Stimulated activated naive B cell treated with anti-CD40 and anti-IgM and Interleukin-4, amounts not matched to agents 10 μg/mL and 1 μg/mL and 100 μg/mL, for 72 hours (primary cell): ENCODE measurements around the gene TDG.
A peak's percentile ranks its signal among the peaks of the same experiment; 100 is the strongest.

Experiments used
- ATAC-seq, 2 donors: fragments of 150-1000 bp; cut with Tn5 transposase; replicated peaks; 2 replicates each; pipeline ENCODE4 v1.10.0; 2021; ENCODE audit warnings: moderate library complexity in 1 of 2
- DNase-seq: peaks from one replicate; pipeline ENCODE4 v3.0.0; 2021
- H3K27ac Mint-ChIP-seq: one replicate; pipeline ENCODE4 v1.8.0; 2022; ENCODE audit warnings: mild to moderate bottlenecking, mixed read lengths
- H3K27me3 Mint-ChIP-seq, 2 donors: one replicate each; pipeline ENCODE4 v1.8.0; 2022; ENCODE audit warnings: mixed read lengths in 2 of 2
- H3K36me3 Mint-ChIP-seq, 2 donors: one replicate each; pipeline ENCODE4 v1.8.0; 2022; ENCODE audit warnings: mixed read lengths in 2 of 2, mild to moderate bottlenecking in 1 of 2
- H3K4me1 Mint-ChIP-seq, 2 donors: one replicate each; pipeline ENCODE4 v1.8.0; 2022; ENCODE audit warnings: mixed read lengths in 2 of 2, mild to moderate bottlenecking in 1 of 2
- H3K4me3 Mint-ChIP-seq, 2 donors: one replicate each; pipeline ENCODE4 v1.8.0; 2022; ENCODE audit warnings: mild to moderate bottlenecking in 2 of 2, mixed read lengths in 2 of 2, moderate library complexity in 1 of 2
- H3K9me3 Mint-ChIP-seq, 2 donors: one replicate each; pipeline ENCODE4 v1.8.0; 2022; ENCODE audit warnings: mixed read lengths in 2 of 2, mild to moderate bottlenecking in 1 of 2

TDG gene

DNA sequence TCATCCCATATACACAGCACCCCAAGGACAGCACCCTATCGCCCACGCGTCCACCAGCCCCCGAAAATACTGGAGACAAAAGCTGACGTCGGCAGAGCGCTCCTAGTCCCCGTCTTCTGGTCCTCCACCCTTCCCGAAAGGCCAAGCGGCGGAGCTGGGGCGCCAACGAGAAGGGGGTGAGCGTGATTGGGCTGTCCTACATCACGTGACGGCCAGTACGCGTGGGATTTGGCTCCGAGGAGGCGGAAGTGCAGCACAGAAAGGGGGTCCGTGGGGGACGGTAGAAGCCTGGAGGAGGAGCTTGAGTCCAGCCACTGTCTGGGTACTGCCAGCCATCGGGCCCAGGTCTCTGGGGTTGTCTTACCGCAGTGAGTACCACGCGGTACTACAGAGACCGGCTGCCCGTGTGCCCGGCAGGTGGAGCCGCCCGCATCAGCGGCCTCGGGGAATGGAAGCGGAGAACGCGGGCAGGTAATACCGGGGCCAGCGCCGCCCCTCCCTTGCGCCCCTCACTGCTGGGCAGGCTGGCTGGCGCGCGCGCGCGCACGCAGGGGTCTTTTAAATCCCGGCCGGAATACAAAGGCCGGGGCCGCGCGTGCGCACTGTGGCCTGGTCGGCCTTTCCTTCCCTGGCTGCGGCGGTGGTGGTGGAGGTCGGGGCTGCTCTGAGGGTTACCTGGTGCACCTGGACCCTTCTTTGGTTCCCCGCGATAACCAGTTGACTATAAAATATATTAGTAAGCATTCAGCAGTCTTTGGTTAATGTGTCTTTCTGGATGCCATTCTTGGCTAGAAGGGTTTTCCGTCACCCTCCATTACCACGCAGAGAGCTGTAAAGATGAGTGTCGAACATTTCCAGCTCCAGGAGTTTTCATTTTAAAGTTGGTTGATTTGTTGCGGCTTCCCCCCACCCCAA lies at the start of gene TDG:
Gene TDG, plus strand, starts transcription at position 283 of the 915 bp plus-strand sequence. Its CDS starts 166 bp downstream, at position 449.
- Mint-ChIP-seq H3K4me3 (peak within 1 kb of the TSS; percentile 93 to 98), H3K36me3 (peaks cover 9 to 29% of the 10 kb centered on the region in 2 donors), H3K27me3 (no peaks in the 10 kb centered on the region), H3K9me3 (no peaks in the 10 kb centered on the region), H3K4me1 (peaks cover 24 to 41% of the 10 kb centered on the region in 2 donors), H3K27ac (peak within 1 kb of the TSS; percentile 99)
- ATAC-seq (peak; percentile 96 to 97), DNase-seq (peak; percentile 98)

DNA sequence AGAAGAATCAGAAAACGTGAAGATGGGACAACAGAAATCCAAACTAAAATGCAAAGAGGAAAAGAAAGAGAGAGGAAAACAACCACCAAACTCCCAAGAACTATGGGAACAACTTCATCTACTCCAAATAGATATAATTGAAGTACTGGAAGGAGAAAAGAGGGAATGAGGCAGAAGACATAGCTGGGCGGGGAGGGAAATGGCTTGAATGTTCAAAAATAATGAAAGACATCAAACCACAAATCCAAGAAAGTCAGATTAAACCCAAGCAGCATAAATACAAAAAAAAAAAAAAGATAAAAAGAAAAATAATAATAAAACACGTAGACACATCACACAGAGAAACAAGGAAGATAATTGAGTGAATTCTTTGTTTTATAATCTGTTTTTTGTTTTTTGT lies 47.8 kb upstream of the TDG start:
- no peak for DNase-seq
- Mint-ChIP-seq H3K4me1 (no peaks in the 10 kb centered on the region), H3K9me3 (peaks cover 3 to 5% of the 10 kb centered on the region in 2 donors), H3K36me3 (peaks cover 8 to 16% of the 10 kb centered on the region in 2 donors), H3K27me3 (no peaks in the 10 kb centered on the region), H3K4me3 (no peak overlapping the region), H3K27ac (no peak overlapping the region)
- ATAC-seq = no peak

DNA sequence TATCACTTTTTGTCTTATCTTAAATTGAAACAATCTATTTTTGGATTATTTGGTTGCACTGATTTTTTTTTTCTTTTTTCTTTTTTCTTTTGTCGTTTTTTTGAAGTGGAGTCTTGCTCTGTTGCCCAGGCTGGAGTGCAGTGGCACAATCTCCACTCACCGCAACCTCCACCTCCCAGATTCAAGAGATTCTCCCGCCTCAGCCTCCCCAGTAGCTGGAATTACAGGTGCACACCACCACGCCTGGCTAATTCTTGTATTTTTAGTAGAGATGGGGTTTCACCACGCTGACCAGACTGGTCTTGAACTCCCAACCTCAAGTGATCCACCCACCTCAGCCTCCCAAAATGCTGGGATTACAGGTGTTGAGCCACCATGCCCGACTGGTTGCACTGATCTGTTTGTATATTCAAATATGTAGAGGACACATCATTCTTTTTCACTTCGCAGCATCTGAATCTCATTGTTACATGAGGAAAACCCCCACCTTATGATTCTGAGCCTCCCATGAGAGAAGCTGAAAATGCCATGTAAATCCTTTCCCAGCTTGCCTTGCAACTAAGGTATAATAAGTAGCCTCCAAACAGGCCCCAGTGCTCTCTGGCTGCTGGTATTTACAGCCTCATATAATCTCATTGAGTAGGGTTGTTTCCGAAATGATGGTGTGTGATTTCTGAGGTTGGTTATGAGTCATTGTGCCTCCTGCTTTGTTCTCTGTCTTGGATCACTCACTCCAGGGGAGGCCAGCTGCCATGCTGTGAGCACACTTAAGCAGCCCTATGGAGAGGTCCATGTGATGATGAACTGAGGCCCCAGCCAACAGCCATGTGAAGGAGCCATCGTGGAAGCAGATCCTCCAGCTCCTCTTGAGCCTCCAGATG lies 40.7 kb upstream of the TDG start:
- Mint-ChIP-seq H3K27me3 (no peaks in the 10 kb centered on the region), H3K4me1 (peaks cover 21 to 40% of the 10 kb centered on the region in 2 donors), H3K9me3 (peaks cover 4 to 7% of the 10 kb centered on the region in 2 donors), H3K36me3 (peaks cover 14 to 19% of the 10 kb centered on the region in 2 donors), H3K4me3 (peak overlapping the region; percentile 80 to 81), H3K27ac (peak overlapping the region; percentile 98)
- ATAC-seq (peak; percentile 56 to 61), DNase-seq (peak; percentile 80)

DNA sequence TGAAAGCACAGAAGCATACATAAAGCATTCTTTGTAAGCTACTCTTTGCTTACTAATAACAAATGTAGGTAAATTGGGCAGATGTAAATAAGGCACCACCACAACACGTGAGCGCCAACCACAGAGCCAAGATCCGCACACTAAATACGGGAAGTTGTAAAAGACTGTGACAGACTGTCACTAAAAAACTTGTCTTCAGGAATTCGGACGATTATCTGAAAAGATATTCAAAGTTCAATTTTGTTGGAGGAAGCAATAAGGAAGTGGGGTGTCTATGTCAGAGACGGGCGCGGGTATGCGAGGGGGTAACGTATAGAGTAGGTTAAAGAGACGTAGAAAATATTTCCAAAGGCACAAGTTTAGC lies 37.0 kb upstream of the TDG start:
- H3K27me3 Mint-ChIP-seq = no peaks in the 10 kb centered on the region
- peak overlapping the region; percentile 98 for H3K27ac Mint-ChIP-seq
- peak overlapping the region; percentile 86 to 92 for H3K4me3 Mint-ChIP-seq
- H3K4me1 Mint-ChIP-seq = peaks cover 32 to 58% of the 10 kb centered on the region in 2 donors
- DNase-seq (peak; percentile 72), ATAC-seq (peak; percentile 17 to 28)
- H3K9me3 Mint-ChIP-seq = peaks cover 4 to 7% of the 10 kb centered on the region in 2 donors
- H3K36me3 Mint-ChIP-seq = peaks cover 37 to 46% of the 10 kb centered on the region in 2 donors

DNA sequence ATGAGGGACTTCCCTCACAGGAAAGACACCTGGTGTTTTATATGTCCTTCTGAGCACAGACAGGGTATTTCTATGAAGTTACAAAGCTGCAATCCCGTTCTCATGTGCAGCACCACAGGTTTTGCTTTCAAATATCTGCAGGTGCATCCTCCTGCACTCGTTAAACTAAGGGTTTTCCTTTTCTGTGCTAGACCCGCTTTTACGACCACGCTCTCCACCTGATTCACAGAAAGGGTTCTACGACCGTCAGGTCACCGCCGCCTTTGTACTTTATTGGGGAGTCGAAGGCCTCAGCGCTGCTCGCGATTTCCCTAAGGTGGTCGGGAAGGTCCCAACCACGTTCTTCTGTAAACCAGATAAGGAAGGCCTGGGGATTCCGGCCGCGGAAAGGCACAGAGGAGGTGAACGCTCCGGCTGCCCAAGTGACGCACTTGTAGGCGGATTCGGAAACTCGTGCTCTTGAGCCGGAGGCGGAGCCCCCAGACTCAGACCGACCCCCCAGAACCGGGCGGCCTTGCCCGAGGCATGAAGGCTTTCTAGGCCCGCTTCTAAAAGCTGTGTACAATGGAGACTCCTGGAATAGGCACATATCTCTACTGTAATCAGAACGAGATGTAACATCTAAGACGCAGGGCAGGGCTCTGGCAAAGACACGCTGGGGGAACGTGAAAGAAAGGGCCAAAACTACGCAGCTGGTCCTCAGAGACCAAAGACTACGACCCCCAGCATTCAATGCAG lies 36.5 kb upstream of the TDG start:
- ATAC-seq (peak; percentile 30 to 34), DNase-seq (peak; percentile 84)
- H3K27ac Mint-ChIP-seq = peak overlapping the region; percentile 98
- no peaks in the 10 kb centered on the region for H3K27me3 Mint-ChIP-seq
- peaks cover 4 to 7% of the 10 kb centered on the region in 2 donors for H3K9me3 Mint-ChIP-seq
- peaks cover 39 to 48% of the 10 kb centered on the region in 2 donors for H3K36me3 Mint-ChIP-seq
- H3K4me3 Mint-ChIP-seq = peak overlapping the region; percentile 86 to 92
- H3K4me1 Mint-ChIP-seq = peaks cover 30 to 55% of the 10 kb centered on the region in 2 donors

DNA sequence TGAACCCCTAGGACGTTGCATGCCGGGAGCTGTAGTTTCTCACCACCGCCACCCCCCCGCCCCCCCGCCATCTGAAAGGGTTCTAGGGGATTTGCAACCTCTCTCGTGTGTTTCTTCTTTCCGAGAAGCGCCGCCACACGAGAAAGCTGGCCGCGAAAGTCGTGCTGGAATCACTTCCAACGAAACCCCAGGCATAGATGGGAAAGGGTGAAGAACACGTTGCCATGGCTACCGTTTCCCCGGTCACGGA lies 36.0 kb upstream of the TDG start:
- Mint-ChIP-seq H3K27ac (peak overlapping the region; percentile 98), H3K27me3 (no peaks in the 10 kb centered on the region), H3K4me3 (peak overlapping the region; percentile 86 to 92), H3K36me3 (peaks cover 41 to 50% of the 10 kb centered on the region in 2 donors), H3K4me1 (peaks cover 32 to 55% of the 10 kb centered on the region in 2 donors), H3K9me3 (peaks cover 4 to 6% of the 10 kb centered on the region in 2 donors)
- ATAC-seq (no peak), DNase-seq (no peak)

DNA sequence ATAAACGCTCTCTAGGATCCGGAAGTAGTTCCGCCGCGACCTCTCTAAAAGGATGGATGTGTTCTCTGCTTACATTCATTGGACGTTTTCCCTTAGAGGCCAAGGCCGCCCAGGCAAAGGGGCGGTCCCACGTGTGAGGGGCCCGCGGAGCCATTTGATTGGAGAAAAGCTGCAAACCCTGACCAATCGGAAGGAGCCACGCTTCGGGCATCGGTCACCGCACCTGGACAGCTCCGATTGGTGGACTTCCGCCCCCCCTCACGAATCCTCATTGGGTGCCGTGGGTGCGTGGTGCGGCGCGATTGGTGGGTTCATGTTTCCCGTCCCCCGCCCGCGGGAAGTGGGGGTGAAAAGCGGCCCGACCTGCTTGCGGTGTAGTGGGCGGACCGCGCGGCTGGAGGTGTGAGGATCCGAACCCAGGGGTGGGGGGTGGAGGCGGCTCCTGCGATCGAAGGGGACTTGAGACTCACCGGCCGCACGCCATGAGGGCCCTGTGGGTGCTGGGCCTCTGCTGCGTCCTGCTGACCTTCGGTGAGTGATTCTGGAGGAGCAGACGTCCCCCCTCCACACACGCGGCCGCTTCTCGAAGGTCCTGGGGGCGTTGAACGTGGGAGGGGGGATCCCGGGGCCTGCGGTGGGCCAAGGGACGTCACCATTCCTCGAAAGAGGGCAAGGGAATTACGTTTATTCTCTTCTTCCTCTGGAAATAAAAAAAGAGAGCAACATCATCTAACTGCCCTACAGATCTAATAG lies 35.5 kb upstream of the TDG start, which contains the start of gene HSP90B1:
Gene HSP90B1, plus strand, starts transcription at position 377 of the 753 bp plus-strand sequence. Its CDS starts 106 bp downstream, at position 483.
- H3K4me1 Mint-ChIP-seq = peaks cover 32 to 55% of the 10 kb centered on the region in 2 donors

DNA sequence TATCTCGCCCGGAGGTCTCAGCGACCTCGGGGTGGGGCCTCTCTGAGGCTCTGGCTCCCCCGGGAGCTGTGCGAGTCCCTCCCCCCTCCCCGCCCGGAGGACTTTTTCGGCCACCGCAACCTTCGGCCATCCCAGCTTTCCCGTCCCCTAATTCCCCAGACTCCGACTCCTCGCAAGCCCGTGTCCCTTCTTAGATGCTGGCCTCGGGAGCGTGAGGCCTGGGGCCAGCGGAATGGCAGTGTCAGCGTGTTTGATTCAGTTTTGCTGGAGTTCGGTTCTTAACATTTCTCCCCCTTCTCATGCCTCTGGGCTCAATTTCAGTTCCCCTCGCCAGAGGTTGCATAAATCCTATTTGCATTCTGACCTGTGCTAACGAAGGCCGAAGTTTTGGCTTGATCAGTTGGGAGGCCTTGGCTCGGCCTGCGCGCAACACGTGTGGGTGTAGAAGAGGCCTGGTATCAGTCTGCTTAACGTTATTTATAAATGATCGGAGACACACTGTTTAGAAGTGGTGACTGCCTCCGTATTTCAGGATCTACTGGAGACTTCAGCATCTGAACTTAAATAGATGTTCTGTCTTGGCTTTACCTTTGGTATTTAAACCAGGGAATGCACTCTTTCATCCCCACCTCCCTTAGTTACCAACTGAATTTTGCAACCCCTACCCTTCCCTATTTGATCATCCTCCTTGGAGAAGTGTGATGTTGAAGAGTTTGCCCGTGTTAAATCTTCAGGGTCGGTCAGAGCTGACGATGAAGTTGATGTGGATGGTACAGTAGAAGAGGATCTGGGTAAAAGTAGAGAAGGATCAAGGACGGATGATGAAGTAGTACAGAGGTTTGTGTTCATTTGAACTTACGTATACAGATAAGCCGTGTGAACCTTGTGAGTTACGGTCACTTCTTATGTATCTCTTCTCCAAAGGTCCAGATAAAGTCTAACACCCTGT lies 34.6 kb upstream of the TDG start:
- peaks cover 35 to 58% of the 10 kb centered on the region in 2 donors for H3K4me1 Mint-ChIP-seq
- DNase-seq = peak; percentile 39
- peaks cover 0 to 4% of the 10 kb centered on the region in 2 donors for H3K9me3 Mint-ChIP-seq
- ATAC-seq = peak; percentile 2 to 4
- peak overlapping the region; percentile 98 for H3K27ac Mint-ChIP-seq
- H3K36me3 Mint-ChIP-seq = peaks cover 43 to 54% of the 10 kb centered on the region in 2 donors
- H3K27me3 Mint-ChIP-seq = no peaks in the 10 kb centered on the region
- H3K4me3 Mint-ChIP-seq = peak overlapping the region; percentile 86 to 92

More for the DNA sequence above, 35.5 kb upstream of the TDG start, which contains the start of gene HSP90B1:
- DNase-seq = peak; percentile 100
- Mint-ChIP-seq H3K27me3 (no peaks in the 10 kb centered on the region), H3K27ac (peak within 1 kb of the TSS; percentile 98), H3K9me3 (peaks cover 0 to 4% of the 10 kb centered on the region in 2 donors), H3K4me3 (peak within 1 kb of the TSS; percentile 86 to 92), H3K36me3 (peaks cover 41 to 50% of the 10 kb centered on the region in 2 donors)
- ATAC-seq = peak; percentile 57 to 62

DNA sequence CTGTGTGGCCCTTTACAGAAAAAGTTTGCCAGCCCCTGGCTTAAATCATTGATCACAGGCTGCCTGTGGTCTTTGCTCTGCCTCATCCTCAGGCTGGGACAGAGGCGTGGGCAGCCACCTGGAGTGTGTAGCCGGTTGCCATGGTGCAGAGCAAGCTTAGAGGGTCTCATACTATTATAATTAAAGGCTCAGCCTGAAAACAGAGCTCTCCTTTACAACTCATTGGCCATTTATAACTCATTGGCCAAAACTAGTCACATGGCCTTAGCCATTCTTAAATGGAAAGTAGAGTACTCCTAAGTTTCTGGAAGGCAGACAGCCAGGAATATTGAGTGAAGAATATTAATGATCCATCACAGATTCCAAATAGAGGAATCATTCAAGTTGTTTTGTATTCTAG lies 32.4 kb upstream of the TDG start:
- ATAC-seq = no peak
- no peak overlapping the region for H3K4me3 Mint-ChIP-seq
- peaks cover 45 to 56% of the 10 kb centered on the region in 2 donors for H3K36me3 Mint-ChIP-seq
- peaks cover 30 to 51% of the 10 kb centered on the region in 2 donors for H3K4me1 Mint-ChIP-seq
- no peaks in the 10 kb centered on the region for H3K27me3 Mint-ChIP-seq
- H3K9me3 Mint-ChIP-seq = no peaks in the 10 kb centered on the region
- no peak overlapping the region for H3K27ac Mint-ChIP-seq
- DNase-seq = no peak

DNA sequence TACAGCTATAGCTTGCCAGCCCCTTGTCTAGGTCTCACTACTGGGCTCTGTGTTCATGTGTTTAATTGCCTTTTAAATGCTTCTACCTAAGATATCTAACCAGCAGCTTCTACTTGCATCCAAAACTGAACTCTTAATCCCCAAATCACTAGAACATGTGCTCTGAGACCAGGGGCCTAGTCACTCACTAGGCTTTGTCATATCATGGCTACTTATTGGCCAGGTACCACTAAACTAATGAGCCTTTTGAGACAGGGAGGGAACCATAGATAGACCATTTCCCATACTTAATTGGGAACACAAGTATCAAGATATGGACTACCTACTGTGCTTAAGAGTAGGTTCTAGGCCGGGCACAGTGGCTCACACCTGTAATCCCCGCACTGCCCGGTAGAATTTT lies 29.0 kb upstream of the TDG start:
- no peak for DNase-seq
- Mint-ChIP-seq H3K9me3 (no peaks in the 10 kb centered on the region), H3K36me3 (peaks cover 41 to 53% of the 10 kb centered on the region in 2 donors), H3K27ac (no peak overlapping the region), H3K27me3 (no peaks in the 10 kb centered on the region), H3K4me3 (no peak overlapping the region), H3K4me1 (peaks cover 23 to 44% of the 10 kb centered on the region in 2 donors)
- no peak for ATAC-seq

DNA sequence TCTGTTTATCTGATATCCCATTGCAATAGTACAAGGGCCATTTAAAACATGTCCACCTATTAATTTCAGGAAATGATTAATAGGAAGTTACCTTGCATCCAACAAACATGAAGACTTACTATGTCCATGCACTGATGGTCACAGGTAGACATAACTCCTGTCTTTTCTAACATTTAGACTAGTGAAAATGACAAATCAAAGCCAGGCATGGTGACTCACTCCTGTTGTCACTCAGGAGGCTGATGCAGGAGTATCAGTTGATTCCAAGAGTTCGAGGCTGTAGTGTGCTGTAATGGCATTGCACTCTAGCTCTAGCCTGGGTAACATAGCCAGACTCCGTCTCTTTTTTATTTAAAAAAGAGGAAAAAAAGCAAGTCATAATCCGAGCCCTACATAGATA lies 20.7 kb upstream of the TDG start:
- Mint-ChIP-seq H3K27me3 (no peaks in the 10 kb centered on the region), H3K27ac (peak overlapping the region; percentile 20), H3K9me3 (no peaks in the 10 kb centered on the region), H3K36me3 (peaks cover 45 to 62% of the 10 kb centered on the region in 2 donors), H3K4me3 (no peak overlapping the region), H3K4me1 (peaks cover 9 to 41% of the 10 kb centered on the region in 2 donors)
- ATAC-seq (no peak), DNase-seq (no peak)

DNA sequence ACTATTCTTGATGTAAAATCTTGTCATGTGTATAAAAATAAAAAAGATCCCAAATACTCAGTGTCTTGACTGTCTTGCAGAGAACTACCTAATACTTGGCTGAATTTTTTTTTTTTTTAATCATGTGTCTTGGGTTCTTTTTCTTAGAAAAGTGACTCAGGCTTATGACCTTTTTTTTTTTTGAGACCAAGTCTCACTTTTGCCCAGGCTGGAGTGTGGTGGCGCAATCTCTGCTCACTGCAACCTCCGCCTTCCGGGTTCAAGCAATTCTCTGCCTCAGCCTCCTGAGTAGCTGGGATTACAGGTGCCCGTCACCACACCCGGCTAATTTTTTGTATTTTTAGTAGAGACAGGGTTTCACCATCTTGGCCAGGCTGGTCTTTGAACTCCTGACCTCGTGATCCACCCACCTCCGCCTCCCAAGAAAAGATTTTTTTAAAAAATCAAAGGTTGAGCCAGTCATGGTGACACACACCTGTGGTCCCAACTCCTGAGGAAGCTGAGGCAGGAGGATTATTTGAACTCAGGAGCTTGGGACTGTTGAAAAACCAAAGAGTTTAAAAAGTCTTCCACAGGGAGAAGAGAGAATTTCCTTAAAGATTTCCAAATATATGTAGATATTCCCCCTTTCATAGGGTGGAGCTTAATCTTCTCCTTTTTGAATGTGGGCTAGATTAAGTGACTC lies 17.7 kb upstream of the TDG start:
- no peaks in the 10 kb centered on the region for H3K27me3 Mint-ChIP-seq
- ATAC-seq (peak; percentile 28 to 50), DNase-seq (no peak)
- H3K27ac Mint-ChIP-seq = peak overlapping the region; percentile 67
- H3K4me3 Mint-ChIP-seq = no peak overlapping the region
- peaks cover 32 to 54% of the 10 kb centered on the region in 2 donors for H3K36me3 Mint-ChIP-seq
- H3K4me1 Mint-ChIP-seq = peaks cover 12 to 44% of the 10 kb centered on the region in 2 donors
- H3K9me3 Mint-ChIP-seq = no peaks in the 10 kb centered on the region
